AG04449 (cell line): ENCODE data around the gene NXPH1.

Experiments
- CTCF ChIA-PET: fragments of 350-600 bp; formaldehyde crosslinking; extraction: SDS; loops from one replicate; lab custom pipeline; 2021; ENCODE audit warnings: antibody characterized with exemption; lab: Yijun Ruan, JAX
- POLR2A ChIA-PET: fragments of 400-600, 350-600 bp; formaldehyde crosslinking; extraction: SDS; loops from one replicate; lab custom pipeline; 2020; ENCODE audit warnings: antibody characterized with exemption, inconsistent platforms; lab: Yijun Ruan, JAX
- DNase-seq: peaks from one replicate; pipeline ENCODE4 v3.0.0-alpha.2; 2010; ENCODE audit warnings: low read depth, low spot score
- H3K4me3 ChIP-seq: 2 replicates; pipeline ENCODE4 v1.5.1; 2011; ENCODE audit warnings: low read depth, mild to moderate bottlenecking, control low read depth, low read length
- CTCF ChIP-seq: IDR thresholded peaks from one replicate; pipeline ENCODE4 v1.5.1; 2011; ENCODE audit warnings: mild to moderate bottlenecking, moderate library complexity, low read length, control low read depth, inconsistent platforms; ENCODE audit not compliant: insufficient read depth; ENCODE audit errors: missing control alignments

Gene NXPH1

GRCh38 chr7:8639668-8640067 is 206.3 kb downstream of the NXPH1 start:
- TF ChIP-seq CTCF: no peak
- ChIA-PET POLR2A (no interaction called here), CTCF (no interaction called here)
- no peak overlapping the region for H3K4me3 ChIP-seq
- no peak for DNase-seq

GRCh38 chr7:8640671-8641070 is 207.3 kb downstream of the NXPH1 start:
- POLR2A ChIA-PET: no interaction called here
- no peak for DNase-seq
- CTCF ChIA-PET: no interaction called here
- H3K4me3 ChIP-seq: no peak overlapping the region
- no peak for TF ChIP-seq CTCF

- TF ChIP-seq CTCF: no peak
- CTCF ChIA-PET: no interaction called here
- POLR2A ChIA-PET: no interaction called here
- no peak overlapping the region for H3K4me3 ChIP-seq
- DNase-seq: no peak
These were observed 235.5 kb downstream of the NXPH1 start for GRCh38 chr7:8668627-8669500.

- TF ChIP-seq CTCF: no peak
- POLR2A ChIA-PET: no interaction called here
- CTCF ChIA-PET: no interaction called here
- no peak for DNase-seq
- H3K4me3 ChIP-seq: no peak overlapping the region
These were observed 236.1 kb downstream of the NXPH1 start for GRCh38 chr7:8669501-8669851.

- POLR2A ChIA-PET: no interaction called here
- H3K4me3 ChIP-seq: no peak overlapping the region
- TF ChIP-seq CTCF: no peak
- no peak for DNase-seq
- CTCF ChIA-PET: no interaction called here
These were observed 251.0 kb downstream of the NXPH1 start for GRCh38 chr7:8684426-8684825.

- no peak overlapping the region for H3K4me3 ChIP-seq
- ChIA-PET CTCF (no interaction called here), POLR2A (no interaction called here)
- TF ChIP-seq CTCF: no peak
- DNase-seq: no peak
These were observed 266.6 kb downstream of the NXPH1 start for GRCh38 chr7:8699875-8700624.
